ENCODE measurements around the gene ARMC6. TPM values are rescaled to one million over a fixed set of nuclear protein-coding genes. Genes with fewer than 3 reads are reported as not detected.
"Not testable (repeated sequence)": the region's sequence is repeated elsewhere in the genome, so short reads cannot be mapped to it uniquely, and the experiment has no call there.

ARMC6 gene
- total RNA-seq, 1 donor from 2014 or later = 13.6 TPM

GRCh38 chr19:19096641-19097627 lies 63.5 kb downstream of the ARMC6 start:
- intact Hi-C loops (cut with DNase I) = no loop called here
- DNase-seq (ENCODE audit: missing footprints) (peak; percentile 47), ATAC-seq (no peak)

- DNase-seq (ENCODE audit: missing footprints) = no peak
- intact Hi-C loops (cut with DNase I) = no loop called here
- no peak for ATAC-seq
Observed at GRCh38 chr19:19098084-19098702, 64.8 kb downstream of the ARMC6 start.

- ATAC-seq (peak; percentile 61), DNase-seq (ENCODE audit: missing footprints) (peak; percentile 60)
- intact Hi-C loops (cut with DNase I) = no loop called here
Observed at GRCh38 chr19:19098703-19099632, 65.6 kb downstream of the ARMC6 start.

GRCh38 chr19:19101540-19101939 lies 68.1 kb downstream of the ARMC6 start:
- ATAC-seq = no peak
- peak; percentile 15 for DNase-seq (ENCODE audit: missing footprints)
- intact Hi-C loops (cut with DNase I) = no loop called here

GRCh38 chr19:19102566-19102965 lies 69.2 kb downstream of the ARMC6 start:
- intact Hi-C loops (cut with DNase I); ATAC-seq: not testable (repeated sequence)
- DNase-seq (ENCODE audit: missing footprints) = peak; percentile 31

- DNase-seq (ENCODE audit: missing footprints) (peak; percentile 33), ATAC-seq (no peak)
- intact Hi-C loops (cut with DNase I) = no loop called here
Observed at GRCh38 chr19:19103167-19103566, 69.8 kb downstream of the ARMC6 start.

GRCh38 chr19:19105365-19106055 lies 72.1 kb downstream of the ARMC6 start:
- intact Hi-C loops (cut with DNase I) = no loop called here
- ATAC-seq = peak; percentile 80
- peak; percentile 79 for DNase-seq (ENCODE audit: missing footprints)

GRCh38 chr19:19106056-19106551 lies 72.7 kb downstream of the ARMC6 start:
- intact Hi-C loops (cut with DNase I) = no loop called here
- peak; percentile 49 for ATAC-seq
- DNase-seq (ENCODE audit: missing footprints) = peak; percentile 66

GRCh38 chr19:19106938-19107337 lies 73.5 kb downstream of the ARMC6 start:
- DNase-seq (ENCODE audit: missing footprints); ATAC-seq; intact Hi-C loops (cut with DNase I): not testable (repeated sequence)

GRCh38 chr19:19107654-19108053 lies 74.3 kb downstream of the ARMC6 start:
- no peak for ATAC-seq

More at GRCh38 chr19:19107654-19108053, 74.3 kb downstream of the ARMC6 start:
- peak; percentile 22 for DNase-seq (ENCODE audit: missing footprints)
- intact Hi-C loops (cut with DNase I) = no loop called here

Other genes starting within 250 kb of the ARMC6 start
- gene COMP, start 242.3 kb upstream of the ARMC6 start, total RNA-seq = not detected
- gene UPF1, start 201.6 kb upstream of the ARMC6 start, total RNA-seq = 37.0 TPM
- gene CERS1, start 137.4 kb upstream of the ARMC6 start, total RNA-seq = 0.30 TPM
- gene COPE, start 114.2 kb upstream of the ARMC6 start, total RNA-seq = 139 TPM
- 25.6 TPM for gene DDX49, start 113.9 kb upstream of the ARMC6 start, total RNA-seq
- gene HOMER3, start 92.4 kb upstream of the ARMC6 start, total RNA-seq = 15.2 TPM
- gene SUGP2, start 86 bp upstream of the ARMC6 start, total RNA-seq = 68.5 TPM
- 30.9 TPM for gene SLC25A42, start 30.4 kb downstream of the ARMC6 start, total RNA-seq
- gene TMEM161A, start 104.9 kb downstream of the ARMC6 start, total RNA-seq = 23.5 TPM
- gene MEF2B, start 136.7 kb downstream of the ARMC6 start, total RNA-seq = 1.4 TPM
- gene BORCS8, start 158.5 kb downstream of the ARMC6 start, total RNA-seq = 19.5 TPM
- gene RFXANK, start 158.7 kb downstream of the ARMC6 start, total RNA-seq = 39.9 TPM
- gene NR2C2AP, start 169.8 kb downstream of the ARMC6 start, total RNA-seq = 7.8 TPM
- not detected for gene NCAN, start 178.4 kb downstream of the ARMC6 start, total RNA-seq
- gene TM6SF2, start 239.7 kb downstream of the ARMC6 start, total RNA-seq = 0.57 TPM

Measured in Right ventricle myocardium inferior (tissue), 1 donor.